ENCODE results near the gene SLC27A3.
A peak's percentile ranks its signal among the peaks of the same experiment; 100 is the strongest.

GRCh38 chr1:153790966-153791647 lies 15.9 kb downstream of the SLC27A3 start:
- TF ChIP-seq, protein P1, sequence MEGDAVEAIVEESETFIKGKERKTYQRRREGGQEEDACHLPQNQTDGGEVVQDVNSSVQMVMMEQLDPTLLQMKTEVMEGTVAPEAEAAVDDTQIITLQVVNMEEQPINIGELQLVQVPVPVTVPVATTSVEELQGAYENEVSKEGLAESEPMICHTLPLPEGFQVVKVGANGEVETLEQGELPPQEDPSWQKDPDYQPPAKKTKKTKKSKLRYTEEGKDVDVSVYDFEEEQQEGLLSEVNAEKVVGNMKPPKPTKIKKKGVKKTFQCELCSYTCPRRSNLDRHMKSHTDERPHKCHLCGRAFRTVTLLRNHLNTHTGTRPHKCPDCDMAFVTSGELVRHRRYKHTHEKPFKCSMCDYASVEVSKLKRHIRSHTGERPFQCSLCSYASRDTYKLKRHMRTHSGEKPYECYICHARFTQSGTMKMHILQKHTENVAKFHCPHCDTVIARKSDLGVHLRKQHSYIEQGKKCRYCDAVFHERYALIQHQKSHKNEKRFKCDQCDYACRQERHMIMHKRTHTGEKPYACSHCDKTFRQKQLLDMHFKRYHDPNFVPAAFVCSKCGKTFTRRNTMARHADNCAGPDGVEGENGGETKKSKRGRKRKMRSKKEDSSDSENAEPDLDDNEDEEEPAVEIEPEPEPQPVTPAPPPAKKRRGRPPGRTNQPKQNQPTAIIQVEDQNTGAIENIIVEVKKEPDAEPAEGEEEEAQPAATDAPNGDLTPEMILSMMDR (IDR thresholded peaks at IDR 0.05), result no peak
- TF ChIP-seq POLR2AphosphoS5 (IDR thresholded peaks at IDR 0.05), result peak; percentile 4 to 46 (median 36)
